Keratinocyte (primary cell): ENCODE measurements around the gene RAB11B.

ENCODE experiments used
- EZH2 ChIP-seq: IDR thresholded peaks from one replicate; pipeline ENCODE4 v1.6.1; 2012; ENCODE audit warnings: inconsistent platforms, mild to moderate bottlenecking, low read length, moderate library complexity
- TF ChIP-seq, protein P1 (sequence below), 3 experiments: IDR thresholded peaks in 1 of 3; conservative IDR thresholded peaks in 1 of 3; optimal IDR thresholded peaks in 1 of 3; 2 replicates in 2 of 3; 3 replicates in 1 of 3; pipeline versions ENCODE3 to v1.5.1; 2011; ENCODE audit warnings: low read length in 3 of 3, mild to moderate bottlenecking in 3 of 3, moderate library complexity in 2 of 3, control low read depth in 1 of 3, inconsistent platforms in 1 of 3; ENCODE audit not compliant: insufficient read depth in 2 of 3; ENCODE audit errors: extremely low read depth in 1 of 3

DNA sequence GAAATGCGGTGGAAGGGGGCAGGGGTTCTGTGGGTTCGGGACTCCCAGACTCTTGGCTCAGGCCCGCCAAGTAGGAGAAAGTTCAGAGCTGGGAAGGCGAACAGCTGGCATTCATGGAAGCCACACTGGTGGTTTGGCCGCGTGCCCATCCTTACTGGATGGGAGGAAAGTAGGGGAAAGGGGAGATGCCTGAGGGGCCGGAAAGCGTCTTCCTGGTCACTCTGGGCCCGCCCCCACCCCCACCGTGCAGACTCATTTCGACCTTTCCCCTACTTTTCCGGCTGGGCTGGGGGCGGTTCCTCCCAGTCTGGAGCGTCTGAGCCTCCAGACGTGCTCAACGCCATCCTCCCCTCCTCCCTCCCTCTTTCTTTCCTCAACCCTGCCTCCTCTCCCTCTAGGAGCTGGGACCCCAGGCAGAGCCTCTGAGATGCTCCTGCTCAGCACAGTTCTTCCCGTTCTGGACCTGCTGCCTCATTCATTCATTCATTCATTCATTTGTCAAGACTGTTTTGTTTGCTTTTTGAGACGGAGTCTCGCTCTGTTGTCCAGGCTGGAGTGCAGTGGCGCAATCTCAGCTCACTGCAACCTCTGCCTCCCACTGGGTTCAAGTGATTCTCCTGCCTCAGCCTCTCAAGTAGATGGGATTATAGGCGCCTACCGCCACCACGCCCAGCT, 22.7 kb upstream of the RAB11B start:
- TF ChIP-seq, protein P1, sequence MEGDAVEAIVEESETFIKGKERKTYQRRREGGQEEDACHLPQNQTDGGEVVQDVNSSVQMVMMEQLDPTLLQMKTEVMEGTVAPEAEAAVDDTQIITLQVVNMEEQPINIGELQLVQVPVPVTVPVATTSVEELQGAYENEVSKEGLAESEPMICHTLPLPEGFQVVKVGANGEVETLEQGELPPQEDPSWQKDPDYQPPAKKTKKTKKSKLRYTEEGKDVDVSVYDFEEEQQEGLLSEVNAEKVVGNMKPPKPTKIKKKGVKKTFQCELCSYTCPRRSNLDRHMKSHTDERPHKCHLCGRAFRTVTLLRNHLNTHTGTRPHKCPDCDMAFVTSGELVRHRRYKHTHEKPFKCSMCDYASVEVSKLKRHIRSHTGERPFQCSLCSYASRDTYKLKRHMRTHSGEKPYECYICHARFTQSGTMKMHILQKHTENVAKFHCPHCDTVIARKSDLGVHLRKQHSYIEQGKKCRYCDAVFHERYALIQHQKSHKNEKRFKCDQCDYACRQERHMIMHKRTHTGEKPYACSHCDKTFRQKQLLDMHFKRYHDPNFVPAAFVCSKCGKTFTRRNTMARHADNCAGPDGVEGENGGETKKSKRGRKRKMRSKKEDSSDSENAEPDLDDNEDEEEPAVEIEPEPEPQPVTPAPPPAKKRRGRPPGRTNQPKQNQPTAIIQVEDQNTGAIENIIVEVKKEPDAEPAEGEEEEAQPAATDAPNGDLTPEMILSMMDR (optimal IDR thresholded peaks at IDR 0.05 in 1 of 3, IDR thresholded peaks at IDR 0.05 in 1 of 3, conservative IDR thresholded peaks at IDR 0.05 in 1 of 3; ENCODE audit: extremely low read depth in 1 of 3, insufficient read depth in 2 of 3, low read length in 3 of 3), result no peak
- TF ChIP-seq EZH2, result no peak
